ENCODE data around the gene SKAP1.
"Not testable (repeated sequence)": the region's sequence is repeated elsewhere in the genome, so short reads cannot be mapped to it uniquely, and the experiment has no call there.

GRCh38 chr17:48186317-48186716 is 243.7 kb downstream of the SKAP1 start:
- TF ChIP-seq CTCF (IDR thresholded peaks at IDR 0.05; ENCODE audit: insufficient read depth, low read length, poor library complexity, severe bottlenecking); EZH2phosphoT487 (conservative IDR thresholded peaks at IDR 0.05; ENCODE audit: low read length): not testable (repeated sequence)

Measured in SU-DHL-6 (cell line).